ENCODE measurements around the gene SLC22A6. TPM values are rescaled to one million over a fixed set of nuclear protein-coding genes. Genes with fewer than 3 reads are reported as not detected.

The SLC22A6 gene, protein sequence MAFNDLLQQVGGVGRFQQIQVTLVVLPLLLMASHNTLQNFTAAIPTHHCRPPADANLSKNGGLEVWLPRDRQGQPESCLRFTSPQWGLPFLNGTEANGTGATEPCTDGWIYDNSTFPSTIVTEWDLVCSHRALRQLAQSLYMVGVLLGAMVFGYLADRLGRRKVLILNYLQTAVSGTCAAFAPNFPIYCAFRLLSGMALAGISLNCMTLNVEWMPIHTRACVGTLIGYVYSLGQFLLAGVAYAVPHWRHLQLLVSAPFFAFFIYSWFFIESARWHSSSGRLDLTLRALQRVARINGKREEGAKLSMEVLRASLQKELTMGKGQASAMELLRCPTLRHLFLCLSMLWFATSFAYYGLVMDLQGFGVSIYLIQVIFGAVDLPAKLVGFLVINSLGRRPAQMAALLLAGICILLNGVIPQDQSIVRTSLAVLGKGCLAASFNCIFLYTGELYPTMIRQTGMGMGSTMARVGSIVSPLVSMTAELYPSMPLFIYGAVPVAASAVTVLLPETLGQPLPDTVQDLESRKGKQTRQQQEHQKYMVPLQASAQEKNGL
- total RNA-seq (2022) (not detected in 2 replicates), Bru-seq, nascent RNA (not detected), BruChase-seq, experiment 1, labeled RNA remaining after a 6-hour chase (not detected), BruChase-seq, experiment 2, labeled RNA remaining after a 2-hour chase (not detected)
- long read RNA-seq = 0 reads

- H3K27ac Mint-ChIP-seq (ENCODE audit: unreplicated experiment) = no peak within 1 kb of the TSS
- no peaks in the 10 kb centered on the region for H3K36me3 Mint-ChIP-seq (ENCODE audit: insufficient read depth, unreplicated experiment)
- peaks cover 100% of the 10 kb centered on the region for H3K27me3 Mint-ChIP-seq (ENCODE audit: unreplicated experiment)
- CTCF ChIA-PET = interaction anchor here (0.6 kb wide), 1 partner anchor 33 kb away, joined by 3 read pairs; no protein-coding TSS in a partner anchor
- H3K4me3 Mint-ChIP-seq (ENCODE audit: low read depth, unreplicated experiment) = no peak within 1 kb of the TSS
- no TSS peak for BruUV-seq (replicated peaks)
- H3K4me1 Mint-ChIP-seq (ENCODE audit: low read depth, unreplicated experiment) = no peaks in the 10 kb centered on the region
- no peak for DNase-seq
- no peaks in the 10 kb centered on the region for H3K9me3 Mint-ChIP-seq (ENCODE audit: low read depth, unreplicated experiment)
- intact Hi-C loops (cut with micrococcal nuclease; ENCODE audit: unreplicated experiment) = no loop called here
- TF ChIP-seq, protein P1, sequence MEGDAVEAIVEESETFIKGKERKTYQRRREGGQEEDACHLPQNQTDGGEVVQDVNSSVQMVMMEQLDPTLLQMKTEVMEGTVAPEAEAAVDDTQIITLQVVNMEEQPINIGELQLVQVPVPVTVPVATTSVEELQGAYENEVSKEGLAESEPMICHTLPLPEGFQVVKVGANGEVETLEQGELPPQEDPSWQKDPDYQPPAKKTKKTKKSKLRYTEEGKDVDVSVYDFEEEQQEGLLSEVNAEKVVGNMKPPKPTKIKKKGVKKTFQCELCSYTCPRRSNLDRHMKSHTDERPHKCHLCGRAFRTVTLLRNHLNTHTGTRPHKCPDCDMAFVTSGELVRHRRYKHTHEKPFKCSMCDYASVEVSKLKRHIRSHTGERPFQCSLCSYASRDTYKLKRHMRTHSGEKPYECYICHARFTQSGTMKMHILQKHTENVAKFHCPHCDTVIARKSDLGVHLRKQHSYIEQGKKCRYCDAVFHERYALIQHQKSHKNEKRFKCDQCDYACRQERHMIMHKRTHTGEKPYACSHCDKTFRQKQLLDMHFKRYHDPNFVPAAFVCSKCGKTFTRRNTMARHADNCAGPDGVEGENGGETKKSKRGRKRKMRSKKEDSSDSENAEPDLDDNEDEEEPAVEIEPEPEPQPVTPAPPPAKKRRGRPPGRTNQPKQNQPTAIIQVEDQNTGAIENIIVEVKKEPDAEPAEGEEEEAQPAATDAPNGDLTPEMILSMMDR (IDR thresholded peaks at IDR 0.05; ENCODE audit: unreplicated experiment) = no peak
These were observed at the start of gene SLC22A6 for GRCh38 chr11:62984451-62984991. Gene SLC22A6 (minus strand): TSS chr11:62984967. CDS start chr11:62984690, 277 bp downstream.

- H3K36me3 Mint-ChIP-seq (ENCODE audit: insufficient read depth, unreplicated experiment) = no peaks in the 10 kb centered on the region
- CTCF ChIA-PET = no interaction called here
- TF ChIP-seq, protein P1 (IDR thresholded peaks at IDR 0.05; ENCODE audit: unreplicated experiment) = no peak
- no TSS peak for BruUV-seq (replicated peaks)
- DNase-seq = no peak
- peaks cover 8% of the 10 kb centered on the region for H3K4me1 Mint-ChIP-seq (ENCODE audit: low read depth, unreplicated experiment)
- no peak overlapping the region for H3K27ac Mint-ChIP-seq (ENCODE audit: unreplicated experiment)
- H3K4me3 Mint-ChIP-seq (ENCODE audit: low read depth, unreplicated experiment) = no peak overlapping the region
- H3K27me3 Mint-ChIP-seq (ENCODE audit: unreplicated experiment) = peaks cover 85% of the 10 kb centered on the region
- intact Hi-C loops (cut with micrococcal nuclease; ENCODE audit: unreplicated experiment) = loop anchor here (10.0 kb wide), 1 partner anchor 602 kb away; no protein-coding TSS in a partner anchor
- no peaks in the 10 kb centered on the region for H3K9me3 Mint-ChIP-seq (ENCODE audit: low read depth, unreplicated experiment)
These were observed 47.7 kb upstream of the SLC22A6 start for GRCh38 chr11:63032457-63032856.

GRCh38 chr11:63023841-63024648 is 39.3 kb upstream of the SLC22A6 start:
- Mint-ChIP-seq H3K36me3 (ENCODE audit: insufficient read depth, unreplicated experiment) (no peaks in the 10 kb centered on the region), H3K9me3 (ENCODE audit: low read depth, unreplicated experiment) (no peaks in the 10 kb centered on the region), H3K27ac (ENCODE audit: unreplicated experiment) (no peak overlapping the region), H3K27me3 (ENCODE audit: unreplicated experiment) (peaks cover 84% of the 10 kb centered on the region), H3K4me3 (ENCODE audit: low read depth, unreplicated experiment) (no peak overlapping the region), H3K4me1 (ENCODE audit: low read depth, unreplicated experiment) (no peaks in the 10 kb centered on the region)
- CTCF ChIA-PET = interaction anchor here (0.6 to 2.8 kb wide), 4 partner anchors 21 to 121 kb away, joined by 3 to 35 read pairs (median 10); no protein-coding TSS in a partner anchor
- TF ChIP-seq, protein P1 (IDR thresholded peaks at IDR 0.05; ENCODE audit: unreplicated experiment) = peak; percentile 98
- intact Hi-C loops (cut with micrococcal nuclease; ENCODE audit: unreplicated experiment) = loop anchor here (1.0 kb wide), 1 partner anchor 118 kb away; no protein-coding TSS in a partner anchor
- no TSS peak for BruUV-seq (replicated peaks)
- peak; percentile 90 for DNase-seq

All from Calu3 (cell line).